ENCODE data around the gene ADGRG6. TPM values are rescaled to one million over a fixed set of nuclear protein-coding genes. Genes with fewer than 3 reads are reported as not detected.

ADGRG6 gene
- total RNA-seq, 4 donors from 2014 or later, result 56.6 to 147 (median 69.1) TPM

- H3K4me1 ChIP-seq, result no peaks in the 10 kb centered on the region
- DNase-seq (ENCODE audit: low spot score in 2 of 2), result no peak
- no peak for TF ChIP-seq POLR2A (IDR thresholded peaks at IDR 0.05)
- TF ChIP-seq, protein P1, sequence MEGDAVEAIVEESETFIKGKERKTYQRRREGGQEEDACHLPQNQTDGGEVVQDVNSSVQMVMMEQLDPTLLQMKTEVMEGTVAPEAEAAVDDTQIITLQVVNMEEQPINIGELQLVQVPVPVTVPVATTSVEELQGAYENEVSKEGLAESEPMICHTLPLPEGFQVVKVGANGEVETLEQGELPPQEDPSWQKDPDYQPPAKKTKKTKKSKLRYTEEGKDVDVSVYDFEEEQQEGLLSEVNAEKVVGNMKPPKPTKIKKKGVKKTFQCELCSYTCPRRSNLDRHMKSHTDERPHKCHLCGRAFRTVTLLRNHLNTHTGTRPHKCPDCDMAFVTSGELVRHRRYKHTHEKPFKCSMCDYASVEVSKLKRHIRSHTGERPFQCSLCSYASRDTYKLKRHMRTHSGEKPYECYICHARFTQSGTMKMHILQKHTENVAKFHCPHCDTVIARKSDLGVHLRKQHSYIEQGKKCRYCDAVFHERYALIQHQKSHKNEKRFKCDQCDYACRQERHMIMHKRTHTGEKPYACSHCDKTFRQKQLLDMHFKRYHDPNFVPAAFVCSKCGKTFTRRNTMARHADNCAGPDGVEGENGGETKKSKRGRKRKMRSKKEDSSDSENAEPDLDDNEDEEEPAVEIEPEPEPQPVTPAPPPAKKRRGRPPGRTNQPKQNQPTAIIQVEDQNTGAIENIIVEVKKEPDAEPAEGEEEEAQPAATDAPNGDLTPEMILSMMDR (IDR thresholded peaks at IDR 0.05), result no peak
- no peak for TF ChIP-seq EP300 (IDR thresholded peaks at IDR 0.05)
- no peak for TF ChIP-seq POLR2AphosphoS5 (IDR thresholded peaks at IDR 0.05)
- no peaks in the 10 kb centered on the region for H3K27me3 ChIP-seq
- no peaks in the 10 kb centered on the region for H3K36me3 ChIP-seq
- WGBS, result 90% methylated on average over 1 of the region's 1 CpG
- no peaks in the 10 kb centered on the region for H3K9me3 ChIP-seq
- H3K4me3 ChIP-seq, result no peak overlapping the region
- no peak overlapping the region for H3K27ac ChIP-seq
Measured at GRCh38 chr6:142324111-142324510, 22.3 kb downstream of the ADGRG6 start.

GRCh38 chr6:142325111-142325510 lies 23.3 kb downstream of the ADGRG6 start:
- Histone ChIP-seq H3K4me1 (no peaks in the 10 kb centered on the region), H3K9me3 (no peaks in the 10 kb centered on the region), H3K27ac (no peak overlapping the region), H3K27me3 (no peaks in the 10 kb centered on the region), H3K36me3 (no peaks in the 10 kb centered on the region), H3K4me3 (no peak overlapping the region)
- no peak for DNase-seq (ENCODE audit: low spot score in 2 of 2)
- 87% methylated on average over 3 of the region's 3 CpGs for WGBS
- TF ChIP-seq EP300 (IDR thresholded peaks at IDR 0.05), result no peak
- no peak for TF ChIP-seq POLR2A (IDR thresholded peaks at IDR 0.05)
- TF ChIP-seq, protein P1 (IDR thresholded peaks at IDR 0.05), result no peak
- TF ChIP-seq POLR2AphosphoS5 (IDR thresholded peaks at IDR 0.05), result no peak

DNA sequence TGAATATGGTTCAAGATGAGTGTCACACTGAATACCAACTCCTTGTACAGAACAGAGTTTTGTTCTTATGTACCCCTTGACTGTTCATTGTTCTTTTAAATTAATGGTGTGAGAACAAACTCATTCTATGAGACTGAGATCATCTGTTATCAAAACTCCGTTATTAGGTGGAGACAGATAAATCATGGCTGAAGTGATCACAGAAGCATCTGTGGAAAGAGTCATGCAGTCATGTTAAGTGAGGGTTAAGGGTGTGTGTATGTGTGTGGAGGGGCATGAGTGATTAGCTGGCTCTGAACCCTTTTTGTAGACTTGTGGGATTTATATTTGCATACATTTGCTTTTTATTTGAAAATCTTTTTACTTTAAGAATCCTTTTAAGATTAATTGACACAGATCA lies 24.7 kb downstream of the ADGRG6 start:
- no peak overlapping the region for H3K4me3 ChIP-seq

DNA sequence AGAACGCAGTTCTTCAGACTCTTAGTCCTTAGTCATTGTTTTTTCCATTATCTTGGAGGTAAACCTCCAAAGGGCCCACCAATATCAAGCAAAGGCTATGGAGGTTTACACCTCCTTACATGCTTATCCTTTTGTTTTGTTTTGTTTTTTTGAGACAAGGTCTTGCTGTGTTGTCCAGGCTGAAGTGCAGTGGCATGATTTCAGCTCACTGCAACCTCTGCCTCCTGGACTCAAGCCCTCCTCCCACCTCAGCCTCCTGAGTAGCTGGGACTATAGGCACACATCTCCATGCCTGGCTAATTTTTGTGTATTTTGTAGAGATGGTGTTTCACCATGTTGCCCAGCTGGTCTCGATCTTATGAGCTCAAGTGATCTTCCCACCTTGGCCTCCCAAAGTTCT lies 26.3 kb downstream of the ADGRG6 start:
- no peak overlapping the region for H3K4me3 ChIP-seq
- WGBS, result 90% methylated on average over 2 of the region's 2 CpGs
- H3K9me3 ChIP-seq, result no peaks in the 10 kb centered on the region
- H3K27me3 ChIP-seq, result no peaks in the 10 kb centered on the region
- TF ChIP-seq EP300 (IDR thresholded peaks at IDR 0.05), result no peak
- TF ChIP-seq POLR2A (IDR thresholded peaks at IDR 0.05), result no peak
- TF ChIP-seq, protein P1 (IDR thresholded peaks at IDR 0.05), result no peak
- TF ChIP-seq POLR2AphosphoS5 (IDR thresholded peaks at IDR 0.05), result no peak
- DNase-seq (ENCODE audit: low spot score in 2 of 2), result no peak
- H3K36me3 ChIP-seq, result no peaks in the 10 kb centered on the region
- no peaks in the 10 kb centered on the region for H3K4me1 ChIP-seq
- H3K27ac ChIP-seq, result no peak overlapping the region

More for the DNA sequence above, 24.7 kb downstream of the ADGRG6 start:
- Histone ChIP-seq H3K36me3 (no peaks in the 10 kb centered on the region), H3K9me3 (no peaks in the 10 kb centered on the region), H3K27ac (no peak overlapping the region), H3K27me3 (no peaks in the 10 kb centered on the region), H3K4me1 (no peaks in the 10 kb centered on the region)
- no peak for DNase-seq (ENCODE audit: low spot score in 2 of 2)
- WGBS, result 44% methylated on average over 1 of the region's 1 CpG
- no peak for TF ChIP-seq EP300 (IDR thresholded peaks at IDR 0.05)
- TF ChIP-seq POLR2A (IDR thresholded peaks at IDR 0.05), result no peak
- TF ChIP-seq, protein P1 (IDR thresholded peaks at IDR 0.05), result no peak
- TF ChIP-seq POLR2AphosphoS5 (IDR thresholded peaks at IDR 0.05), result no peak

GRCh38 chr6:142329486-142330113 lies 27.8 kb downstream of the ADGRG6 start:
- H3K4me3 ChIP-seq, result no peak overlapping the region
- DNase-seq (ENCODE audit: low spot score in 2 of 2), result no peak
- no peaks in the 10 kb centered on the region for H3K36me3 ChIP-seq
- H3K27me3 ChIP-seq, result no peaks in the 10 kb centered on the region
- no peak for TF ChIP-seq EP300 (IDR thresholded peaks at IDR 0.05)
- TF ChIP-seq POLR2AphosphoS5 (IDR thresholded peaks at IDR 0.05), result no peak
- no peak for TF ChIP-seq POLR2A (IDR thresholded peaks at IDR 0.05)
- H3K4me1 ChIP-seq, result no peaks in the 10 kb centered on the region
- 82% methylated on average over 3 of the region's 3 CpGs for WGBS
- no peak overlapping the region for H3K27ac ChIP-seq
- H3K9me3 ChIP-seq, result no peaks in the 10 kb centered on the region

Measured in suprapubic skin (tissue), 4 donors.